Measurements from ENCODE around the gene NELL1. TPM values are rescaled to one million over a fixed set of nuclear protein-coding genes. Genes with fewer than 3 reads are reported as not detected.

Gene NELL1
- total and polyA plus RNA-seq, 2 experiments from 2014 or later: 2.1 to 7.7 TPM

- Histone ChIP-seq H3K27me3 (no peaks in the 10 kb centered on the region), H3K36me3 (no peaks in the 10 kb centered on the region)
These were observed 368.5 kb downstream of the NELL1 start for GRCh38 chr11:21037850-21038249.

GRCh38 chr11:21038801-21039200 lies 369.4 kb downstream of the NELL1 start:
- Histone ChIP-seq H3K4me1 (ENCODE audit: low read depth) (no peaks in the 10 kb centered on the region), H3K27me3 (no peaks in the 10 kb centered on the region), H3K4me3 (no peak overlapping the region), H3K36me3 (no peaks in the 10 kb centered on the region), H3K9me3 (ENCODE audit: low read depth) (no peaks in the 10 kb centered on the region), H3K27ac (peak overlapping the region; percentile 46)
- no peak for DNase-seq (ENCODE audit: low read depth in 1 of 2, low spot score in 1 of 2)
- TF ChIP-seq CTCF (IDR thresholded peaks at IDR 0.05; ENCODE audit: low read depth, low read length): no peak

More at GRCh38 chr11:21037850-21038249, 368.5 kb downstream of the NELL1 start:
- H3K4me1 ChIP-seq (ENCODE audit: low read depth): no peaks in the 10 kb centered on the region
- no peaks in the 10 kb centered on the region for H3K9me3 ChIP-seq (ENCODE audit: low read depth)
- H3K4me3 ChIP-seq: no peak overlapping the region
- no peak for TF ChIP-seq CTCF (IDR thresholded peaks at IDR 0.05; ENCODE audit: low read depth, low read length)
- H3K27ac ChIP-seq: no peak overlapping the region
- DNase-seq (ENCODE audit: low read depth in 1 of 2, low spot score in 1 of 2): no peak

GRCh38 chr11:21040630-21041029 lies 371.2 kb downstream of the NELL1 start:
- H3K36me3 ChIP-seq: no peaks in the 10 kb centered on the region
- TF ChIP-seq CTCF (IDR thresholded peaks at IDR 0.05; ENCODE audit: low read depth, low read length): no peak
- no peaks in the 10 kb centered on the region for H3K27me3 ChIP-seq
- H3K4me3 ChIP-seq: no peak overlapping the region
- DNase-seq (ENCODE audit: low read depth in 1 of 2, low spot score in 1 of 2): no peak
- no peak overlapping the region for H3K27ac ChIP-seq
- peaks cover 12% of the 10 kb centered on the region for H3K4me1 ChIP-seq (ENCODE audit: low read depth)
- no peaks in the 10 kb centered on the region for H3K9me3 ChIP-seq (ENCODE audit: low read depth)

- Histone ChIP-seq H3K27me3 (no peaks in the 10 kb centered on the region), H3K4me3 (no peak overlapping the region), H3K9me3 (ENCODE audit: low read depth) (no peaks in the 10 kb centered on the region), H3K4me1 (ENCODE audit: low read depth) (peaks cover 12% of the 10 kb centered on the region), H3K36me3 (no peaks in the 10 kb centered on the region), H3K27ac (no peak overlapping the region)
- TF ChIP-seq CTCF (IDR thresholded peaks at IDR 0.05; ENCODE audit: low read depth, low read length): no peak
- DNase-seq (ENCODE audit: low read depth in 1 of 2, low spot score in 1 of 2): no peak
These were observed 379.2 kb downstream of the NELL1 start for GRCh38 chr11:21048626-21049025.

GRCh38 chr11:21053466-21053865 lies 384.1 kb downstream of the NELL1 start:
- H3K36me3 ChIP-seq: no peaks in the 10 kb centered on the region

More at GRCh38 chr11:21053466-21053865, 384.1 kb downstream of the NELL1 start:
- TF ChIP-seq CTCF (IDR thresholded peaks at IDR 0.05; ENCODE audit: low read depth, low read length): no peak
- no peaks in the 10 kb centered on the region for H3K4me1 ChIP-seq (ENCODE audit: low read depth)
- no peak for DNase-seq (ENCODE audit: low read depth in 1 of 2, low spot score in 1 of 2)
- no peak overlapping the region for H3K27ac ChIP-seq
- H3K4me3 ChIP-seq: no peak overlapping the region
- H3K27me3 ChIP-seq: no peaks in the 10 kb centered on the region
- no peaks in the 10 kb centered on the region for H3K9me3 ChIP-seq (ENCODE audit: low read depth)

Measured in cardiac muscle cell (in vitro differentiated cells and primary cell).